ENCODE data around the gene MICA. TPM values are rescaled to one million over a fixed set of nuclear protein-coding genes. Genes with fewer than 3 reads are reported as not detected.

Gene MICA
- total RNA-seq, 2 donors from 2014 or later, result 12.5 to 13.7 TPM

- H3K9ac ChIP-seq (ENCODE audit: extremely low read depth, low read length, poor library complexity, severe bottlenecking), result no peak overlapping the region
- H3K9me3 Mint-ChIP-seq, result no peaks in the 10 kb centered on the region
- H3K9me3 ChIP-seq (ENCODE audit: control insufficient read depth, low read length), result no peaks in the 10 kb centered on the region
- no peaks in the 10 kb centered on the region for H3K27me3 ChIP-seq (ENCODE audit: control insufficient read depth, insufficient read depth, low read length, poor library complexity, severe bottlenecking)
- 83 to 86% methylated on average over 3 to 6 of the region's 6 CpGs for WGBS, 2 experiments (ENCODE audit: insufficient coverage in 1 of 2, insufficient read length in 1 of 2)
- H3K36me3 ChIP-seq (ENCODE audit: control insufficient read depth, insufficient read depth, low read length), result no peaks in the 10 kb centered on the region
- DNase-seq, result no peak
- no peaks in the 10 kb centered on the region for H3K27me3 Mint-ChIP-seq (ENCODE audit: insufficient read depth)
- H3K27ac Mint-ChIP-seq, result no peak overlapping the region
- no peaks in the 10 kb centered on the region for H3K4me1 Mint-ChIP-seq
- H3K27ac ChIP-seq (ENCODE audit: low read depth, low read length), result no peak overlapping the region
- no peak overlapping the region for H3K4me3 Mint-ChIP-seq
- peaks cover 30% of the 10 kb centered on the region for H3K36me3 Mint-ChIP-seq (ENCODE audit: low read depth)
- no peaks in the 10 kb centered on the region for H3K4me1 ChIP-seq (ENCODE audit: control insufficient read depth, insufficient read depth, low read length)
- TF ChIP-seq CTCF (conservative IDR thresholded peaks at IDR 0.05), result no peak
- H3K4me3 ChIP-seq (ENCODE audit: low read length), result no peak overlapping the region
Measured at GRCh38 chr6:31414771-31415265, 11.4 kb downstream of the MICA start.

GRCh38 chr6:31416394-31417014, 13.1 kb downstream of the MICA start:
- Mint-ChIP-seq H3K9me3 (no peaks in the 10 kb centered on the region), H3K36me3 (ENCODE audit: low read depth) (peaks cover 22% of the 10 kb centered on the region), H3K27me3 (ENCODE audit: insufficient read depth) (no peaks in the 10 kb centered on the region), H3K4me1 (no peaks in the 10 kb centered on the region), H3K4me3 (no peak overlapping the region), H3K27ac (no peak overlapping the region)
- H3K9me3 ChIP-seq (ENCODE audit: control insufficient read depth, low read length), result no peaks in the 10 kb centered on the region
- H3K36me3 ChIP-seq (ENCODE audit: control insufficient read depth, insufficient read depth, low read length), result no peaks in the 10 kb centered on the region
- no peak for DNase-seq
- H3K27me3 ChIP-seq (ENCODE audit: control insufficient read depth, insufficient read depth, low read length, poor library complexity, severe bottlenecking), result no peaks in the 10 kb centered on the region
- no peak overlapping the region for H3K9ac ChIP-seq (ENCODE audit: extremely low read depth, low read length, poor library complexity, severe bottlenecking)
- H3K4me1 ChIP-seq (ENCODE audit: control insufficient read depth, insufficient read depth, low read length), result no peaks in the 10 kb centered on the region
- H3K27ac ChIP-seq (ENCODE audit: low read depth, low read length), result no peak overlapping the region
- WGBS, 2 experiments (ENCODE audit: insufficient coverage in 1 of 2, insufficient read length in 1 of 2), result 87 to 94% methylated on average over 4 to 5 of the region's 5 CpGs
- H3K4me3 ChIP-seq (ENCODE audit: low read length), result no peak overlapping the region
- TF ChIP-seq CTCF (conservative IDR thresholded peaks at IDR 0.05), result no peak

GRCh38 chr6:31418251-31418650, 14.9 kb downstream of the MICA start:
- H3K4me3 Mint-ChIP-seq, result no peak overlapping the region
- no peaks in the 10 kb centered on the region for H3K9me3 Mint-ChIP-seq
- no peaks in the 10 kb centered on the region for H3K36me3 ChIP-seq (ENCODE audit: control insufficient read depth, insufficient read depth, low read length)
- peaks cover 22% of the 10 kb centered on the region for H3K36me3 Mint-ChIP-seq (ENCODE audit: low read depth)
- H3K27ac ChIP-seq (ENCODE audit: low read depth, low read length), result no peak overlapping the region
- peaks cover 5% of the 10 kb centered on the region for H3K4me1 ChIP-seq (ENCODE audit: control insufficient read depth, insufficient read depth, low read length)
- no peak overlapping the region for H3K4me3 ChIP-seq (ENCODE audit: low read length)
- no peaks in the 10 kb centered on the region for H3K9me3 ChIP-seq (ENCODE audit: control insufficient read depth, low read length)
- 91% methylated on average over 3 of the region's 3 CpGs for WGBS, 2 experiments (ENCODE audit: insufficient coverage in 1 of 2, insufficient read length in 1 of 2)
- no peaks in the 10 kb centered on the region for H3K4me1 Mint-ChIP-seq
- no peaks in the 10 kb centered on the region for H3K27me3 ChIP-seq (ENCODE audit: control insufficient read depth, insufficient read depth, low read length, poor library complexity, severe bottlenecking)
- no peak overlapping the region for H3K27ac Mint-ChIP-seq
- H3K9ac ChIP-seq (ENCODE audit: extremely low read depth, low read length, poor library complexity, severe bottlenecking), result no peak overlapping the region
- DNase-seq, result no peak
- H3K27me3 Mint-ChIP-seq (ENCODE audit: insufficient read depth), result no peaks in the 10 kb centered on the region
- TF ChIP-seq CTCF (conservative IDR thresholded peaks at IDR 0.05), result no peak

Measured in endodermal cell (in vitro differentiated cells).